HG02981 (cell line): ENCODE data around the gene PRLH.
"Not testable (repeated sequence)": the region's sequence is repeated elsewhere in the genome, so short reads cannot be mapped to it uniquely, and the experiment has no call there.

ENCODE experiments used
- ATAC-seq: cut with Tn5 transposase; IDR thresholded peaks from one replicate; pipeline ENCODE4 v1.9.1; 2021; ENCODE audit warnings: mild to moderate bottlenecking, moderate library complexity; ENCODE audit not compliant: unreplicated experiment

The PRLH gene

DNA sequence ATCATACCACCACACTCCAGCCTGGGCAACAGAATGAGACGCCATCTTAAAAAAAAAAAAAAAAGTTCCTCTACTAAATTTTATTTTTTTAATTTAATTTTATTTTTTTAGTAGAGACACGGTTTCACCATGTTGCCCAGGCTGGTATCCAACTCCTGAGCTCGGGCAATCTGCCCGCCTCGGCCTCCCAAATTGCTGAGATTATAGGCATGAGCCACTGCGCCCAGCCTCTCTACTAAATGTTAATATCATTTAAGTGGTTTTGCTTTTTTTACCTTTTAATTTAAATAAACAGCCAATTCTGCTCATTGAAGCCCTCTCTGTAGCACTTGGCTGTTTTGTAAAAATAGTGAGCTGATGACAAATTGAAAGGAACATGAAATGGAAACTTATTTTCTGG is 15.0 kb downstream of the PRLH start:
- ATAC-seq: no peak

DNA sequence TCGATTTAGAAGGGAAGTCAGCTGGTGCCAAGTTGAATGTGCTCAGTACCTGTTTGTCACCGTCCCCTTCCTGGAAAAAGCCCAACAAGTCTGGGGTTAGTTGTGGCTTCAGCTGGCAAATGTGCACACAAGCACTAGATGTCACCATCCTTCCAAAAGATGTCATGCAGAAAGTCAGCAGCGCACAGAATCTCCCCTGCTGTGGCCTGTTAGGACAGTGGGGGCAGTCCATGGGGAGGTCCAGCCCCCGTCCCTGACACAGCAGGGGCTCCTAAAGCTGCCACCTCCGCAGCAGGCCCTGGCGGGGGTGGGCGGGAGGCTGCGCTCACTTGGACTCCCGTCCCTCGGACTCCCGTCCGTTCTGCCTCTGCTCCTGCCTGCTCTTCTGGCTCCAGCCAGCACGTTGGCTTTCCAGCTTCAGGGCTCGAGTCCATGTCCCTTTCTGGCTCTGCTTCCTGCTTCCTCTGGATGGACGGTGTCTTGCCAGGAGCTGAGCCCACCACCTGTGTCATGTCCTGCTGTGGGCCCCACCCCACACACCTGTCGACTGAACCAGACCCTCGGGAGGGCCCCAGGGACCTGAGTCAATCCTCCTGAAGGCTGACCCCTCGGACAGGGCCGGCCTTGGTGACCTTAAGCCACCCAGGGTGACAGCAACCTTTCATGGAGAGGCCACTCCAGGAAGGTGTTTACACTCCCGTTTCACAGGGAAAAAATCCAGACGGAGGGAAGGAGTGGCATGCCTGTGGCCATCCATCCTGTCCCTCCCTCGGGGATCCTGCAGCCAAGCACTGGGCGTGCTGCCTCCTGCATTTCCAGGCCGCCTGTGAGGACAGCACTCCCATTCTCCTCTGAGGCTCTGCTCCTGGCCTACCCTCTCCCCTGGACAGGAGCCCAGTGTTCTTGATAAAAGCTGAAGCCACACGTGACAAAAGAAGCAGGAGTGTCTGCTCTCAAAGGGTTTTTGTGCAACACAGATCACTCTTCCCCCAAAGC is 15.7 kb downstream of the PRLH start:
- no peak for ATAC-seq

DNA sequence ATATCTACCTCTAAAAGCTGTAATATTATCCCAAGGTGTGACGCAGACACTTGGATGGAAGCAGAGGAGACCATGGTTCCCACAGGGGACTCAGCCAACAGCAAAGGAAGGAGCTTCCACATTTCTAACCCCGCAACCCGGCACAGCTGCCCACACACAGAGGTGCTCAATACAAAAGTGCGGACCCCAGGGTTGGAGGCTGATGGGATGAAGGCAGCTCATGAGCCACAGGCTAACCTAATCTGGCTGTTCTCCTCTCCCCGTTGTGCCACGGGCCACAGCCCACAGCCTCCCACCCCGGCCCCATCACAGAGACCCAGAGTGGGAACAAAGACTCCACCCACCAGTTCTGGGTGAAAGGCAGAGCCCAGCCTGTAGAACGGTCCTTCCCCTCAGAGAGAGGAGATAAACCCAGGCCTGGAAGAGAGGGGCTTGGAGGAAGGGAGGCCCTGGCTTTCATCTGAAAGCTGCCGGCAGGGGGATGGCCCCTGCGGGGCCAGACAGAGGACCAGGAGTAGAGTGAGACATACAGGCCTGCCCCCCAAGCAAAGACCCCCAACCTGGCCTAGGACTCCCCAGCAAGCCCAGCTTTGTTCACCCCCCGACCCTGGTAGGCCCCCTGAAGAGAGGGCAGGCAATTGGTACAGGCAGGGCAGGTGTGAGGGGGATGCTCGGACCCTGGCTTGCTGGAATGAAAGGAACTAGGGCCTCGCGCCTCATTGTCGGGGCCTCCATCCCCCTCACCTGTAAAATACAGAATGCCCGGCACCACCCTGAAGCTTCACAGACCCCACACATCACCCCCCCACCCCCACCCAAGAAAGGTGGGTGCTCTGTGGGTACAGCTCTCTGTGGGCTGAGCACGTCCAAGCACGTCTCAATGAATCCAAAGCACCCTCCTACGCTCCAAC is 17.3 kb downstream of the PRLH start:
- ATAC-seq: no peak

DNA sequence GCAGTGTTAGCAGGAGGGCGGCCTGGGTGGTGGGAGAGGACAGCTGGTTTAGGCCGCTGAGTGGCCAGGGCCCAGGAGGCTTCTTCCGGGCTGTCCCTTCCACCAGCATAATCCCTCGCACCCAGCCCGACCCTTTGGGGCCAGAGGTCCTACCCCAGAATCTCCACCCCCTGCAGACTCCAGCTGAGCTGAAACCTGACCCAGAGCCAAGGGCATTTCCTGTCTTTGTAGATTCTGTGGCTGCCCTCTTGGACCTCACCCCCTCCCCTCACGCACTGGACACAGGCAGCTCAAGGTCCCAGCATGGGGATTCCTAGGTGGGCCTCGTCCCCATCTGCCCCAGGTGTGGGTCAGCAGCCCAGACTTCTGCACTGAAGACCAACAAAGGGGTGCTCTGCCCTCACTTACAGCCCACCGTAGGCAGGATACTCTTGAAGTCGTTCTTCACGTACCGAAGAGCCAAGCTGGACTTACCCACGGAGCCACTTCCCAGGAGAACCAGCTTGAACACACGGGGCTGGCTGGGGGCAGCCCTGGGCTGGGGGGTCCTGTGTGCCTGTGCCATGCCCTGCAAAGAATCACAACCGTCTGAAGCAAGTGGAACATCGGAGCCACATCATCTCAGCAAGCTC is 19.3 kb downstream of the PRLH start:
- no peak for ATAC-seq

DNA sequence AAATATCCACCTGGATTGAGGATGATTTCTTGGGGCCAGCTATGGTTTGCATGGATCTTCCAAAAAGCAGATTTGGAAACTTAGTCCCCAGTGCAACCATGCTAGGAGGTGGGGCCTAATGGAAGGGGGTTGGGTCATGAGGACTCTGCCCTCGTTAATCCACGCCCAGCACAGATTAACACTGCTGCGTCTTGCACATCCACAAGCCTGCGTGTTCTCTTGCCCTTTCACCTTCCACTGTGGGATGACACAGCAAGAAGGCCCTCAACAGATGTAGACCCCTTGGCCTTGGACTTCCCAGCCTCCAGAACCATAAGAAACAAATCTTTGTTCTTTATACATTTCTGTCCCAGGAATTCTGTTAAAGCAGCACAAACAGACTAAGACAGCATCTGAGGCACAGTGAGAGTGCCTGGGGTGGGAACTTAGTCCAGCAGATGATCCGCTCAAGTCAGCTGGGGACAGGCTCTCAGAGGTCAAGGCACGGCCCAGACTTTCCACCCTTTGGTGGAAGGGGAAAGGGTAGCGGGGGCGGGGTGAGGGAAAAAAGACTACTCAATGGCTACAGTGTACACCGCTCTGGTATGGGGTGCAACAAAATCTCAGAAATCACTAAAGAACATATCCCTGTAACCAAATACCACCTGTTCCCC is 21.8 kb downstream of the PRLH start:
- no peak for ATAC-seq

DNA sequence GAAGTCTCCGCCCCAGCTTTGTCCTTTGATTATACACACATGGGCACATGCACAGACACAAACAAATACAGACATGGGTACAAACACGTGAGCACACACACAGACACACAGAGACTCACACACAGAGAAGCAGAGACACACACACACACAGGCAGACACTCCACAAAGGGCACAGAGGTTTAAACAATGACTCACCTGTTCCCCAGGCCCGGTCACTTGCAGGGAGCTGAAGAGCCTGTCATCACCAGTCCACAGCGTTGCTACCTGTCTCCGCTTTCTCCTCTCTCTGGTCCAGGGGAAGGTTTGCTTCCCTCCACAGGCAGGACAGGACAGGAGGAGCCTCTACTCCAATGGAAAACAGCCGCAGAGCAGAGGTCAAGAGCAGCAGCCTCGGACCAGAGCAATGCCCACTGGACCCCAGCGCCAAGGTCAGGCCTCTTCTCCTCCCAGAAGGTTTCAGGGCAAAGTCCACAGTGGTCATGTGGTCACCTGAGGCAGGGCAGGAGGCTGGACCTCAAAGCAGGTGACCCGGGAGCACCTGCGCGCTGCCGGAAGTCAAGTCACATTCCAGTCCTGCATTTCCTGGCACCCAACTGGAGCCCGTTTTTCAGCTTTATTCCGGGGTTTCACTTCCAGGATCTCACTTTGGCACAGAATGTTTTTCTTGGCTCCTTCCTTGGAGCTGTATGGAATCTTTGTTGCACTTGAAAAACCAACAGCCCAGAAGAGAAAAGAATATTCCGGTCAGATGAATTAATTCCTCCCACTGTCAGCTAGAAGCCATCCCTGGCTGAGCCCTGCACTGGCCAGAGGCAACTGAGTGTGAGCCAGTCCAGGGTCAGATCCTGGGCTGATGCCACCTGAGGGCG is 24.1 kb downstream of the PRLH start, which contains the start of gene RAB17:
Gene RAB17 (minus strand): TSS at position 463 of the 869 bp plus-strand sequence. CDS start 4,580 bp downstream, outside the sequence.
- no peak for ATAC-seq

DNA sequence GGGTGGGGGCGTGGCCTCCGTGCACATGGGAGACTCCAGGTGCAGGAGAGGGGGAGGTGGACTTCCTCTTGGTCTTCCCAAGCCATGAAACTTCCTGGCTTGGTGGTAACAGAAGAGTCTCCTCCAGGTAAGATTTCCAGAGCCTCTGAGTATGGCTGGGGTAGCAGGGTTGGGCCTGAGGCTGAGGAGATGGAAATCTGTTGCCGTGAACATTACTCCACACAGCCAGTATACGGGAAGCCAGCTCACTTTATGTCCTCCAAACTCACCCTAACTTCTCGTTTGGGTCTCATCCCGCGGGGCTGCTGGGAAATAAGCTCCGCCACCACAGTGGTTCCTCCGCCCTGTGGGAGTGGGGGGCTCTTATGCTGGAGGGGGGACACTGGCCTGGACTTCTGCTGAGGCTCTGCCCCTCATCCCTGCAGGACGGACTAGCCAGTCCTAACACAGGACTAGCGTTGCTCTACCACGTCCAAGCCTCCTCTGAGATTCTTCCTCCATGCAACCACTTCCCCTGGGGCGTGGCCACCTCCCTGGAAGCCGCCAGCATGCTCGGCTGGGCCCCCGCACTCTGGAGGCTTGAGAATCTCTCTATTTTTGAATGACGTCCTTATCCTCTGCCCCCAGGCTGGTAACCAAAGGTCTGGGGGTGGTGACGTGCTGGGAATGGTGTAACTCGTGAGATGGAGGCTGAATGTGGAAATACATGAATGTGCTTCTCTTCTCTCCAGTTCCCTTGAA is 24.9 kb downstream of the PRLH start:
- no peak for ATAC-seq

DNA sequence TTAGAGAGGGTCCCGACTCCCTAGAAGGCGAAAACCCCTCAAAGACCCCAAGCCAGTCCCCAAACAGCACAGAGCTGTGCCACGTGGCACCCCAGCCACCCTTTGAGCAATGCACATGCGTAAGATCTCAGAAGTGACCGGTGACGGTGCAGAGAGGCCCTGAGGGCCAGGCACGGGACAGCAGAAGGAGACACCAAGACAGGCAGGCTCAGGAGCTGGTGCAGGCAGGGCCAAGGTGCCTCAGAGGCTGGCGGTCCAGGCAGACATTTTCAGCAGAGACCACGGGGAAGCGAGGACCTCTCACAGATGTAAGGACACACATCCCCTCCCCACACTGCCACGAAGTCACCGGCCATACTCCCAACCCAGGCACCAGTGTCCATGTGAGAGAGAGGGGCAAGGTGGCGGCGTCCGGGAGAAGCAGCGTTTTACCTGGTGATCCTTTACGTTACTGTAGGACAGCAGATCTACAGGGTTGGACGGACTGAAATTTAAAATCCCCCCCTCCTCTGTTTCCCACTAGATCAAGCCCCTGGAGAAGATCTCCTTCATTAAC is 26.1 kb downstream of the PRLH start:
- ATAC-seq: no peak

DNA sequence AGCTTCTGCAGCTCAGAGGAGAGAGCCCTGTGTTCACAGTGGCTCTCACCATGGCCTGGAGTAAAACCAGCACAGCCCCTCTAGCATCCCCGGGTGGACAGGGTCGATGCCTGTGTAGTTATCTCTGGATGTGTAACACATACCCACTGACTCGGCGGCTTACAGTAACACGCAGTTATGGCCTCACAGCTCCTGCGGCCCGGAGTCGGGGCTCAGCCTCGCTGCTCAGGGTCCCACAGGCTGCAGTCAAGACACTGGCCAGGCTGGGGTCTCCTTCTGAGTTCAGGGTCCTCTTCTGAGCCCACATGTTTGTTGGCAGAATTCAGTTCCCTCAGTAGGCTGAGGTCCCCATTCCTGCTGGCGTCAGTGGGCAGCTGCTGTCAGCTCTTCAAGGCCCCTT is 26.7 kb downstream of the PRLH start:
- ATAC-seq: no peak

DNA sequence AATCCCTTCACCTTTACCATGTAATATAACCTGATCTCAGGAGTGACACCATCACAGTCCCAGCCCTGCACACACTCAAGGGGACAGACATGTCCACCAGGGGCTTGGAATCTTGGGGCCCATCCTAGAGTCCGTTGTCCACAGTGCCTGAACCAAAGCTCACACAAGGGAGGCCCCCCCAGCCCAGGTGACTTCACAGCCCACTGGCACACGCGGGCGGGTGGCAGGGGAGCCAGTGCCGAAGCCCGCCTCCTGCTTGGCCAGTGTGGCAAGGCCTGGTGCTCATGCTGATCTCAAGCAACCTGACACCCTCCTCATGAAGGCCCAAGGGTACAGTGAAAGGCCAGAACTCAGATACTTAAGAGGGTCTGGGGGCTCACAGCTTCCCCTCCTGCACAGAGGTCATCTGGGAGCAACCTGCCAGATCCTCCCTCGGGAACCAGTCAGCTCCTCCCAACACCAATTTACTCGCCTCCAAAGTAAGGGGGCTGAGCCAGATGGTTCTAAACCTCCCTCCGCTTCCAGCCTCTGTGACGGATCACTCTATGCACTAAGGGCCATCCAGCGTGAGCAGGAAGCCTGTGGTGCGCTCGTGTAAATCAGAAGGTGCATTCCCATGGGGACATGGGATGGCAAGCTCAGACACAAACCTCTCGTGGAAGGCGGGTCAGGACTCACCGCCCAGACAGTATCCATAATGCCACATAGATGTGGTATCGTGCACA is 27.4 kb downstream of the PRLH start:
- no peak for ATAC-seq

DNA sequence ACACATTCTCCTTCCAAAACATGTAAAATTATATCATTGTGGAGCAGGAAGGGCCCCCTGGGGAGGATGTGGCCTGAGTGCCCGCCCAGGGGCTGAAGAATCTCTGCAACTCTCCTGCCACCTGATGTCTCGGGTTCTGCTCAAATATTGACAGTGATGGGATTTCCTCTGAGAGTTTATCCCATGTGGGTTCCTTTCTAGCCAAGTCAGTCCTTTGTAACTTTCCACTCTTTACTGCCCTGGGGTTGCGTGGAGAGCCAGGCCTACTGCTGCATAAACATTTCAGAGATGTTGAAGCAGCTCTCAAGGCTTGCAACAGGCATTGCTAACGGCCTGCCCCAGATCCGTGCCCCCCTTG is 28.1 kb downstream of the PRLH start:
- ATAC-seq: no peak

DNA sequence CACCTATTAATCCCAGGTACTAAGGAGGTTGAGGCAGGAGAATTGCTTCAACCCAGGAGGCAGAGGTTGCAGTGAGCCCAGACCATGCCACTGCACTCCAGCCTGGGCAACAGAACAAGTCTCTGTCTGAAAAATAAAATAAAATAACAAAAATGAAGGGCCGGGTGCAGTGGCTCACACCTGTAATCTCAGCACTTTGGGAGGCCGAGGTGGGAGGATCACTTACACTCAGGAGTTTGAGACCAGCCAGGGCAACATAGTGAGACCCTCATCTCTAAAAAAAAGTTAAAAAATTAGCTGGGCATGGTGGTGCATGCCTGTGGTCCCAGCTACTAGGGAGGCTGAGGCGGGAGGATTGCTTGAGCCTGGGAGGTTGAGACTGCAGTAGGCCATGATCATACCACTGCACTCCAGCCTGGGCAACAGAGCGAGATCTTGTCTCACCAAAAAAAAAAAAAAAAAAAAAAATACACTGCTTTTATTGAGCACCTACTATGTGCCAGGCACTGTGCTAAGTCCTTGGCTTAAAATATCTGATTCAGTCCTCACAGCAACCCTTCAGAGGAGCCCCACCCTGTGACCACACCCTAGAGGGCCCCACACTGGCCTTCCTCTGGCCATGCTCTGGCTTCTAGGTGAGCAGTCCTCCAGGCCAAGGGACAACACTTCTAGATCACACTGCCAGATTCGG is 29.6 kb downstream of the PRLH start:
- ATAC-seq: not testable (repeated sequence)

DNA sequence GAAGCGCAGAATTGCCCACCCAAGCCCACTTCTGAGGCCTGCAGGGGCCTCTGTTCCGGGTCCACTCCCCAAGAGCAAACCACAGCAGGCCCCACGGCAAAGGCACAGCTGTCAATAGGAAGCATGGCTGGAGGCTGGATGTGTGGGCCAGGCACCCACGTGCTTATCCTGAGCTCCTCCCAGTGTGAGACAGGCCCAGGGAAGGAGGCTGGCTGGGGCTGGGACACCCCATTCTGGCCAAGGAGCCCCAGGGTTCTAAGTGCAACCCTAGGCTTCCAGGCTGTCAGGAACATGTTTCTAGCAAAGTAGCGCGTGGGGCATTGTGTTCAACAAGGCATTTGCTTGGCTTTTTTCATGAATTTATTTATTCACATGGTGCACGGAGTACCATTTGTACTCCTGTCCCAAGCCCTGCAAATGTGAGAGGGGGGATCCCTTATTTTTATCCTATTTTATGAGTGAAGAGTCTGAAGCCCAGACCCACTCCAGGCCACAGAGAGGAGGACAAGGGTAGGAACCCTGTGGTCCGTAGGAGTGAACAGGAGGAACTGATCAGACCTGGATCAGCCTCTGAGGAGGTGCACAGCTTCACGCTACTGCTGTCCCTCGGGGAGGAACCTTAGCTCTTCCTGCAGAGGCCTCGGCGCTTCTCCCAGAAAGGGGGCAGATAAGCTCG is 30.3 kb downstream of the PRLH start:
- no peak for ATAC-seq

DNA sequence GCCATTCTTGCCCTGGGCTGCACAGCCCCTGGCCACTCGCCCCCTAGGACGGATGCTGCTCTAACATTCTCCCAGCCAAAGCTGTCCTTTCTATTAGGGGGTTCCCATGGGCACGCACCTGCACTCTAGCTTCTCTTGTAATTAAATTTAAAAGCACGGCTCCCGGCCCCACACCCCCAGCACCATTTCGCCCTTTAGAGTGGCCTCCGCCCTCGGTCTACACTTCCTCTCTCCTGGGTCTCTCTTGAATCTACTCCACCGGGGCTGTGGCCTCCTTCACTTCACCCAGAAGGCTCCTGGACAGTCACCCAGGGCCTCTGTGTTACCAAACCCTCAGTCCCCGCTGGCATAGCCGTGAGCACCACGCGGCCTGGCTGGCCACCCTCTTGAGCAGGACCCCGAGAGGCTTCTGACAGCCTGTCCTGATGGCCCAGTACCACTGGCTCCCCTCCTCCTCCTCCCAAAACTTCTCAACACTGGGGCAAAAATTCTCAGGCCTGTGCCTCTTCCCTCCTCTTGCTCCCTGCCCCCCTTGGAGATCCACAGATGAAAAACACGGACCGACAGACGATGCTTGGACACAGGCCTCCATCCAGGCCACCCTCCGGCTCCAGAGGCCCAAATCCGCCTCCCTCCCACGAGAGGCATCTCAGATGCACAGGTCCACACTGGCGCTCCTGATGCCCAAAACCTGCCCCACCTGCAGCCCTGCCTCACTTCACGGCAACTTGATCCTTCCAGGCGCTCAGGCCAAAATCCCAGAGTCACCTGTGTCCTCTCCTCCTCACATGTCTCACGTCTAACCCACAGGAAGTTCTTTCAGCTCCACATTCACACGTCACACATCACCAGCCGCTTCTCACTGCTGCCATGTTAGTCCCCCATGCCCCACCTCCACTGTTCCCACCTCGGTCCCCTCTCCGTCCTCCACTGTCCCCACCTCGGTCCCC is 31.1 kb downstream of the PRLH start:
- ATAC-seq: no peak

DNA sequence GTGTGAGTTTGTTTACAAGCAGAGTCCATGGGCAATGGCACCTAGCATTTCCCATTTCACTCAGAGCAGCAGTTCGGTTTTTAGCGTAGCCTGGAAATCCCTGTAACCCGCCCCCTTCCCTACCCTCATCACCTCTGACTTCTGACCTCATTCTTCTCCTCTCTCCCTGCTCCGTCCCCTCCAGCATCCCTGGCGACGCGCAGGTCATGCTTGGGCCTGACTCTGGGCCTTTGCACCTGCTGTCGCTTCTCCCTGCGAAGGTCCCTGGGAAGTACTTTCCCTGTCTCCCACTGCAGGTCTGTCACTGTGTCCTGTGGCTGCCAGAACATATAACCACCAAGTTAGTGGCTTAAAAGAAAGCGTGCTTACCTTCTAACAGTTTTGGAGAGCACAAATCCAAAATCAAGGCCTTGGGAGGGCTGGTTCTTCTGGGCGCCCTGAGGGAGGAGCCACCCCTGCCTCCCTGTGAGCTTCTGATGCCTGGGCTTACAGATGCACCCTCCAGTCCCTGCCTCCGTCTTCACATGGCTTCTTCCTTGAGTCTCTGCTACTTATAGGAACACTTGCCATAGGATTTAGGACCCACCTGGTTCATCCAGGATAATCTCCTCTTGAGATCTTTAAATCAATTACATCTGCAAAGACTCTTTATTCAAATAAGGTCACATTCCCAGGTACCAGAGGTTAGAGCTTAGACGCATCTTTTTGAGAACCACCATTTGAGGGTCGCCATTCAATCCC is 32.3 kb downstream of the PRLH start:
- no peak for ATAC-seq
